VCaP (cell line): ENCODE measurements around the gene SMC6.
A peak's percentile ranks its signal among the peaks of the same experiment; 100 is the strongest.

ENCODE experiments used
- H3K27ac ChIP-seq: fragments of 450-650 bp; 2 replicates; pipeline ENCODE4 v1.5.1; 2017
- TF ChIP-seq, protein P1 (sequence below): fragments of 450-650 bp; conservative IDR thresholded peaks from 2 replicates; pipeline ENCODE4 v1.5.1; 2017; ENCODE audit warnings: mild to moderate bottlenecking, moderate library complexity

SMC6 gene

DNA sequence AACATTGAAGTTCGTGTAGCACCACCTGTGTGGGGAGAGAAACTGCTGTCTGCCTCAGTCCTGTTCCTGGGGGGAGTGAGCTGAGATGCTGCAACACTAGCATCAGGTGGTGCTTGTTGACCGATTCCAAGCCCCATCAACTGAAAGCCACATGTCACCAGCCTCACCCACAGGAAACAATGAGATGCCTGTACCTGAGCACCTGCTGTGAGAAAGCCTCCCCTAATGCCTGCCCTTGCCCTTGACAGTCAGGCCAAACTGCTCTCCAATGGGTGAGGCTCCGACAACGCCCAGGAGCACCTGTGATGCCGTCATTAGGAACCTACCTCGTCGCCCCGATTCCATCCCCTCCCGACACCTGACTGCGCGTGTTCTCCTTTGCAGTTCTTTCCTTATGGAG is 104.6 kb downstream of the SMC6 start:
- H3K27ac ChIP-seq: no peak overlapping the region
- TF ChIP-seq, protein P1, sequence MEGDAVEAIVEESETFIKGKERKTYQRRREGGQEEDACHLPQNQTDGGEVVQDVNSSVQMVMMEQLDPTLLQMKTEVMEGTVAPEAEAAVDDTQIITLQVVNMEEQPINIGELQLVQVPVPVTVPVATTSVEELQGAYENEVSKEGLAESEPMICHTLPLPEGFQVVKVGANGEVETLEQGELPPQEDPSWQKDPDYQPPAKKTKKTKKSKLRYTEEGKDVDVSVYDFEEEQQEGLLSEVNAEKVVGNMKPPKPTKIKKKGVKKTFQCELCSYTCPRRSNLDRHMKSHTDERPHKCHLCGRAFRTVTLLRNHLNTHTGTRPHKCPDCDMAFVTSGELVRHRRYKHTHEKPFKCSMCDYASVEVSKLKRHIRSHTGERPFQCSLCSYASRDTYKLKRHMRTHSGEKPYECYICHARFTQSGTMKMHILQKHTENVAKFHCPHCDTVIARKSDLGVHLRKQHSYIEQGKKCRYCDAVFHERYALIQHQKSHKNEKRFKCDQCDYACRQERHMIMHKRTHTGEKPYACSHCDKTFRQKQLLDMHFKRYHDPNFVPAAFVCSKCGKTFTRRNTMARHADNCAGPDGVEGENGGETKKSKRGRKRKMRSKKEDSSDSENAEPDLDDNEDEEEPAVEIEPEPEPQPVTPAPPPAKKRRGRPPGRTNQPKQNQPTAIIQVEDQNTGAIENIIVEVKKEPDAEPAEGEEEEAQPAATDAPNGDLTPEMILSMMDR: no peak

DNA sequence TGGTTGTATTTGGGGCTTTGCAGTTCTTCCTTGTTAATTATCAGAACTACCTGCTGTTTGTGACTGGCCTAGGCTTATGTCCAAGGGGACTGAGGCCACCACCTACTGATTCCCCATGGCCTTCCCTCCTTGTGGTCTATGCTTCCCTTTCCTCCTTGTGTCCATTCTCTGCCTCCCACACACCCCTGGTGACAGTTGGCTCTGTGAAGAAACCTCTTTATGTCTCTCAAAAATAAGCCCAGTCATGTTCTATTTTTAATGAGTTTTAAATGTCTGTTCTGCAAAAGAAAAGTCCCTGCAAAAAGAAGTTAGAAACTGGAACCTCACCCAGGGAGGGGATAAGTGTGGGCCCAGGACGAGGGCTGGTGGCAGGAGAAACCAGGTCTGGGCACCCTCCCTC is 105.0 kb downstream of the SMC6 start:
- TF ChIP-seq, protein P1: no peak
- H3K27ac ChIP-seq: no peak overlapping the region; the same call in 1 of the 2 replicates

DNA sequence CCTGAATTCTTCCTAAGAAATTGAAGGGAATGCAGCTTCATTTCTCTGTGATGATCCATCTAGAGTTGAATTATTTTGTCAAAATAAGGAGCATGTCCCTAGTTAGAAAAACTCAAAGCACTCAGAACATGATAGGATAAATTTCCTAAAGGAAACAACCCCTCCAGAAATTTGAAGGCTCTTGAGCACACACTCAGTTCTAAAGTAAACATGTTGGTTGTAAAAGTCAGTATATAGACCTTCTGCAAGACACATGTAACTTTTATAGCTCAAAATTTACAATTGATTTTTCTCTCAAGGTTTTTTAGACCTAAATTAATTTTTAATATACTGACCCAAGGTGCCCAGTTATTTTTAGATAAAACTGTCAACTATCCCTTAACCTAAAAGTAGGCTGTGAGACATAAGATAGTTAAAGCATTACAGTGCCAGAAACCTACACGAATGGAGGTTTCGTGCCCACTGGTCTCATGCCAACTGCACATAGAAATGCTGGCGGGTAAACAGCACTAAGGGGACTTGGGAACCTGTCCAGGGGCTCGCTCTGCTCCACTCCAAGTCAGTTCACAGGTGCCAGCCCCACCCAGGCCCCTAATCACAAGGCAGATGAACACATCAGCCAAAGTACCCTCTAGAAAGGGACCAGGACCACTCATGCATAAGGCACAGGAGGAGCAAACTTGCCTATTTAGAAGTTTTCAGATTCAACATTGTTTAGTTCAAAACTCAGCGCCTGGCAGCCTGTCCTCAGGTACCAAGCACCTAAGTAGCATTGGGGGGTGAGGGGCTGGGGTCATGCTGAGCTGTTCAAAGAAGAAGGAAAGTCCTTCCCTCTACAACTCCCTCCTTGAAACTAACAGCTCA is 106.5 kb downstream of the SMC6 start:
- H3K27ac ChIP-seq: peak overlapping the region; percentile 64
- TF ChIP-seq, protein P1: no peak

DNA sequence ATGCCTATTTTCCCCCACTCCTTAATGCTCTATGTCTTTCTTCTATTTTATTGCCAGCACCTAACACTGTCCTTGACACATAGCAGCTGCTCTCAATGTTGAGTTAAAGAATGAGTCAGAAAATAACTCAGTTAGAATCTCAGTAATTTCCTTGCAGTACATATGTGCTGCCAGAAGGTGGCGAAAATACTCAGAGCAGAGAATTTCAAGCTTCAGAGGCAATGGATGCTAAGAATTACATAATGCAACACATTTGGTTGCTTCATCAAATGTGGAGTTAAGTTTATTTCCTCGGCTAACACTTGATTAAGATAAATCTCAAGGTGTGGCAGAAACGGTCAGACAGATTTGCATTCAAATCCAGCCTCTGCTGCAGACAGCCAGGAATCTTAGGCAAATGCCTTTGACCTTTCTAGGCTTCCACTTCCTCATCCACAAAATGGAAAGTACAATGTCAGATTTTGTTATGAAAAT is 107.5 kb downstream of the SMC6 start:
- TF ChIP-seq, protein P1: peak; percentile 88
- peak overlapping the region; percentile 64 for H3K27ac ChIP-seq

DNA sequence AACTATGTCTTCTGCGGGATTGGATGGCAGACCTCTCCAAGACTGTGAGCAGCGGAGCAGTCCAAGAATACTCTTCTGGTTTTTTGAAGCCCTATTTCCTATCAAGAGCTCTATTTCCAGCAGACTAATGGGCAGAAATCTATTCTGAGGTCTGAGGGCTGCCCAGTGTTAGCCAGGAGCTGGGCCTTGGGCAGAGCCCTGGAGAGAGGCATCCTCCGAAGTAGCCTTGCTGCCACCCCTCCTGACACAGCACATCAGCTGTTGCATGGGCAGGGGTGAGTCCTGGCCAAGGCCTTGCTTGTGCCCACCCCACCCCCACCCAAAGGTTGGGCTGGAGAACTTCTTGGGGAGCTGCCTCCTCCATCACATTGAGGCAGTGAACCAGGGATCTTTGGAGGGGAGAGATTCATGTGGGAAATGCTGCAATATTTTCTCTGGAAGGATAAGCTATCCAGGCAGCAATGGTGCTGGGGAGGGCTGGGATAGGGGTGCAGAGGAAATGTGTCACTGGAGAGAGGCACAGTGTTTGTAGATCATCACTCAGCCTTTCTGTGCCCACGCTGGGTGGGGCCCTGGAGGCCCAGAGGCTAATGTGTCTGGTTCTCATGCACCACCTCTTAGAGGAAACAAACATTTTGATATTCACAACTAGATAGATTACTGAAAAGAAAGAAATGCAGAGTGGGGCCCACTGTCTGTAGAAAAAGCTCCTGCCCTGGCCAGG is 108.5 kb downstream of the SMC6 start:
- H3K27ac ChIP-seq: no peak overlapping the region
- TF ChIP-seq, protein P1: no peak

DNA sequence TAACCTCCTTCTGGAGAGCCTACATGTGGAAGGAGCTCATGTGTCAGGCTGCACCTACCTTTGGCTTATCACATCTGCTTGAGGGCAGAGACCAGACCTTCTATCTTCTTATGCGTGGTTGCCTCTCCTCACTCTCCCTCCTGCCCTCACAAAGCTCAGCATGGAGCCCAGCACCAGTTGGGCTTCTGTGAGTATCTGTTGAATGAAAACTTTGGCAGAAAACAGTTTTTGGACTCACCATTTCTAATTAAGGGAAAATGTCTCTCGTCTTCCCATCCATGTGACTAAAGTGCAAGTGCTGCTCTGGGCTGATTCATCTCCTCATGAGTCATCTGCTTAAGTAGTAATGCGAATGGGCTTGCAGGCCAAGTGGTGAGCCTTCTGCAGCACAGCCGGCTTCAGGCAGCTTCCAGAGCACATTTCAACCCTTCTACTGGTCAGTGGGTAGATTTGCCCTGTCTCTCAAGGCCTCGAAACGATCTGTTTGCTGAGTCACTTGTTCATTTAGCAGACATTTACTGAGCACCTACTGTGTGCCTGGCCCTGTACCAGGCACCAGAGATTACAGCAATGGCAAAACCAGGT is 110.5 kb downstream of the SMC6 start:
- TF ChIP-seq, protein P1: no peak
- H3K27ac ChIP-seq: no peak overlapping the region

DNA sequence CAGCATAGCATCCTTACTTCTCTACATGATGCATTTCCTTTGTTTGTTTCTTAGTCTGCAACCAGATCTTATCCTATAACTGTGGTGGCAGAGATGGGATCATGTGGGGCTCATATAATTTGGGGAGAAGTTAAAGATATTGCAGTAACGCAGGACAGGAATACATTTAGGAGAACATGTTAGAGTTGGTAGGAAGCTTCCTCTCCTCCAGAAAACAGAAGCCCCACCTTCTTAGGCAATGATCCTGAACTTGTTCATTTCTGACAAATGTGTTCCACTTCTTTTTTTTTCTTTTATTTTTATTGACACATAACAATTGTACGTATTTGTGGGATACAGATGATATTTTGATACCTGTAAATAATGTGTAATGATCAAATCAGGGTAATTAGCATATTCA is 113.2 kb downstream of the SMC6 start:
- TF ChIP-seq, protein P1: no peak
- no peak overlapping the region for H3K27ac ChIP-seq
